IPS DF 6.9 (cell line): ENCODE results near the gene SDF2.
A peak's percentile ranks its signal among the peaks of the same experiment; 100 is the strongest.
"Not testable (repeated sequence)": the region's sequence is repeated elsewhere in the genome, so short reads cannot be mapped to it uniquely, and the experiment has no call there.

Experiments
- DNase-seq: peaks from one replicate; pipeline ENCODE4 v3.0.0-alpha.2; 2013; ENCODE audit warnings: low read depth, low spot score
- H3K27ac ChIP-seq: one replicate; pipeline ENCODE4 v1.5.1; 2013; ENCODE audit warnings: low read length, control low read depth
- H3K27me3 ChIP-seq: 2 replicates; pipeline ENCODE4 v1.6.1; 2013; ENCODE audit warnings: mild to moderate bottlenecking, low read length; ENCODE audit not compliant: control insufficient read depth, insufficient read depth
- H3K36me3 ChIP-seq: 2 replicates; pipeline ENCODE4 v1.6.1; 2013; ENCODE audit warnings: low read length; ENCODE audit not compliant: control insufficient read depth, insufficient read depth
- H3K4me1 ChIP-seq: 2 replicates; pipeline ENCODE4 v1.6.1; 2013; ENCODE audit warnings: low read length; ENCODE audit not compliant: control insufficient read depth, insufficient read depth
- H3K4me3 ChIP-seq: 2 replicates; pipeline ENCODE4 v1.5.1; 2013; ENCODE audit warnings: mild to moderate bottlenecking, low read length
- H3K9me3 ChIP-seq: 2 replicates; pipeline ENCODE4 v1.6.1; 2013; ENCODE audit warnings: low read length, inconsistent platforms; ENCODE audit not compliant: control insufficient read depth, insufficient read depth
- WGBS: extraction: QIAGEN DNeasy Blood & Tissue Kit; methylation state at CpG from one replicate; pipeline ENCODE4 v1.1.7; 2013; ENCODE audit warnings: mixed read lengths, missing lambda C conversion rate; ENCODE audit not compliant: insufficient read length, insufficient coverage; 5-methylcytosine and 5-hydroxymethylcytosine counted together

SDF2 gene

DNA sequence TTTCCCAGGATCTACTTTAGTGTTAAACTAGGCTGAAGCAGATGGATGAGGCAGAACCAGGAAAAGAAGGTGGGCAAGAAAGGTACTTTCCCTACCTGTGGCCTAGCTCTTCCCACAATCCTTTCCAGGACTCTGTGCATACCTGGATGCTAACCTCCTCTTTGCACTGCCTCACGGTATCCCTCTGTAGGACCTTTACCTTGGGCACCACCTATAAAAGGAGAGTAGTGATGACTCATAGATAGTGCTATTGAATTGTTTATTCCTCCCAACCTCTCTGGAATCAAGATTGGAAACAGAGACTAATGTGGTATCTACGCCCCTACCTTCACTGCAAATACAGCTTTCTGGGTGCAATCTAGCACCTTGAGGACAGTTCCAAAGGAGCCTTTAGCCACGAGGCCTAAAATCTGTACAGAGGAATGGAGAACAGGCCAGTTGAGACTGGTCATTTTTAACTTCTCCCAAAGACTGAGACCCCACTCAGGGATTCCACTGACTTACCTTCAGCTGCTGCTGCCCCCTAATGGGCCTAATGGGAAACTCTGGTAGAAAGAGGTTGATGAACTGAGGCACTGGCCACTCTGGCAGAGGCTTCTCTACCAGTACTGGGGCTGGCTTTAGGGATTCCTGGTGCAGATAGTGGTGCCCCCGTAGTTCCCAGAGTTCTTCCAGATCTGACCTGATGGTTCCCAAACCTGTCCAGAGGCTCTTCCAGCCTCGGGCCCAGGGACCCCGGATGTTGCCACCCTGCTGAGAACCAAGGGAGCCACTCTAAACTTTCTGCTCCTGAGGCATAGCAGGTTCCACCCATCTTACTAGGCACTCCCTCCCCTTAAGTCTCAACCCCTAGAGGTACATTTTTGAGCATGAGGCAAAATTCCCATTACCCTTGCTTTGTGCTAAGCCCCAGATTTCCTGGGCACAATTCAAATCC, 48.5 kb downstream of the SDF2 start:
- Histone ChIP-seq H3K36me3 (peaks cover 32% of the 10 kb centered on the region), H3K4me3 (no peak overlapping the region), H3K27me3 (no peaks in the 10 kb centered on the region), H3K4me1 (no peaks in the 10 kb centered on the region), H3K9me3 (no peaks in the 10 kb centered on the region), H3K27ac (no peak overlapping the region)
- no CpG with 5 or more reads among the region's 6 CpGs for WGBS
- no peak for DNase-seq

DNA sequence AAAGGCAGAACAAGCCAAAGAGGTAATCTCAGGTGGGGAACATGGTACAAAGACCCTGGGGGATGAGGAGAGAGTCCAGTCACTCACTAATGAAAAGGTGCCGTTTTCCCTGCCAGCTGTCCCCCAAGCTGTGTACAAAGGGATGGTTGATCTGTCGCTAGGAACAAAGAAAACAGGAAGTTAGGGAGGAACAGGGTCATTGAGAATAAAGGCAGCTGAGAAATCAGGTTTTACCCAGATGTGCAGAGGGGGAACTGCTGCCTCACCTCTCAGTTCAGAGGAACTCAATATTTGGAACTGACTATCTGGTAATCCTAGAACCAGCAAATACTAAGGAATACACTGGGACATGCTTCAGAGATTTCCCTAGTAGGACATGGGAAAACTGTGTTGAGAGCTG, 49.2 kb downstream of the SDF2 start:
- no peaks in the 10 kb centered on the region for H3K4me1 ChIP-seq
- no peak for DNase-seq
- no CpG with 5 or more reads among the region's 2 CpGs for WGBS

DNA sequence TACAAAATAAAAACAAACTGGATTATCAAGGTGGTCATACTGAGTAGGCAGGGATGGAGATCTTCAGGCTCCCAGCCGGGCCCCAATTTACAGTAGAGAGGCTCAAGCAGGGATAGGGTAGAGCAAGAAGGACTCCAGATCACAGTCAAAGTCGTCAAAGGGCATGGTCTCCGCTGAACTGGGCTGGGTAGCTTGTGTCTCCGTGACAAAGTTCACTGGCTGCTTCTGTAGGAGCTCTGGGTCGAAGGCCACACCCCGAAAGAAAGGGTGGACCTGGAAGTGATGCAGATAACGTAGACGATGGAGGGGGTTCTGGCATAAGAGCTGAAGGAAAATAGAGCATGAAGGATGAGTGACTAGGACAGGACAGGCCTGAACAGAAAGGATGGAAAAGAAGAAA, 51.3 kb downstream of the SDF2 start:
- Histone ChIP-seq H3K27ac (no peak overlapping the region), H3K4me3 (no peak overlapping the region), H3K27me3 (no peaks in the 10 kb centered on the region), H3K36me3 (peaks cover 20% of the 10 kb centered on the region), H3K9me3 (no peaks in the 10 kb centered on the region), H3K4me1 (no peaks in the 10 kb centered on the region)
- DNase-seq: no peak
- no CpG with 5 or more reads among the region's 8 CpGs for WGBS

More for the DNA sequence above, 49.2 kb downstream of the SDF2 start:
- H3K9me3 ChIP-seq: no peaks in the 10 kb centered on the region
- no peaks in the 10 kb centered on the region for H3K27me3 ChIP-seq
- H3K4me3 ChIP-seq: no peak overlapping the region
- H3K36me3 ChIP-seq: peaks cover 32% of the 10 kb centered on the region
- H3K27ac ChIP-seq: no peak overlapping the region

DNA sequence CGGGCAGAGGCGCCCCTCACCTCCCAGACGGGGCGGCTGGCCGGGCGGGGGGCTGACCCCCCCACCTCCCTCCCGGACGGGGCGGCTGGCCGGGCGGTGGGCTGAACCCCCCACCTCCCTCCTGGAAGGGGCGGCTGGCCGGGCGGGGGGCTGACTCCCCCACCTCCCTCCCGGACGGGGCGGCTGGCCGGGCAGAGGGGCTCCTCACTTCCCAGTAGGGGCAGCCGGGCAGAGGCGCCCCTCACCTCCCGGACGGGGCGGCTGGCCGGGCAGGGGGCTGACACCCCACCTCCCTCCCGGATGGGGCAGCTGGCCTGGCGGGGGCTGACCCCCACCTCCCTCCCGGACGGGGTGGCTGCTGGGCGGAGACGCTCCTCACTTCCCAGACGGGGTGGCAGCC, 57.7 kb downstream of the SDF2 start:
- no CpG with 5 or more reads among the region's 31 CpGs for WGBS
- not testable (repeated sequence) for H3K4me1 ChIP-seq, H3K9me3 ChIP-seq, DNase-seq, H3K27me3 ChIP-seq, H3K27ac ChIP-seq, H3K4me3 ChIP-seq, H3K36me3 ChIP-seq

DNA sequence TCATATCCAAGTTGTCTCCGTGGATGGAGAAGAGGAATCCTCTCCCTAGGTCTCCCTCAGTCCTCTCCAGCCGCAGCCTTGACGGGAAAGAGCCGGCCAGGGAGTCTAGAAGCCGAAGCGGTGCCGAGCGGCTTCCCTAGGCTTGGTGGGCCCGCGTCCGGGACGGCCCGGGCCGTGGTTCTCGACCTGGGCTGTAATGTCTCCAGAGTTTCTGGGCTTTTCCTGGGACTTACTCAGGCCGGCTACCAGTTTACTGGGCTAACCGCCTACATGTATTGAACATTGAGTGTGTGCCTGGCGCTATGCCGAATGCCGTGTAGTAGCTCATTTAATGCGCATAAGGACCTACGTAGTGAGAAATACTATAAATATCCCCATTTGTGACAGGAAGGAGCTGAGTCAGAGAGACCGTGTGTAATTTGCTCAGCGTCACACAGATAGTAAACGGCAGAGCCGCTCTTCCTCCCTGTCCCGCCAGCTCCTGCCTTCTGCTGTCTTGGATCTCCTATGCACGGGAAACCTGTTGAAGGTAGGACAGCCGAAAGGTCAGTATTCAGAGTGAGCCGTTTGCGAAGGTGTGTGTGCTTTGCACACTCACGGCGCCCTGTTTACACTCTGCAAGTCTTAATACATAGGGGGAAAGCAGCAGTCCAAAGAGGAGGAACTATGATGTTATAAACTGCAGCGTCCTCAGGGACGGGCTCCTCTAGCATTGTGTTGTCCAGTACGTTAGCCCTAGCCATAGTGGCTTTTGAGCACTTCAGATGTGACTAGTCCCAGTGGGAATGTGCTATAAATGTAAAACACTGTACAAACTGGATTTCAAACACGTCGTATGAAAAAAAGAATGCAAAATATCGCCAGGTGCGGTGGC, 62.2 kb downstream of the SDF2 start:
- peak overlapping the region; percentile 35; the same call in 1 of the 2 replicates for H3K4me3 ChIP-seq
- no peak for DNase-seq
- no peaks in the 10 kb centered on the region for H3K36me3 ChIP-seq
- no peaks in the 10 kb centered on the region for H3K9me3 ChIP-seq
- WGBS: no CpG with 5 or more reads among the region's 40 CpGs
- H3K4me1 ChIP-seq: peaks cover 2% of the 10 kb centered on the region; the same call in 1 of the 2 replicates
- H3K27ac ChIP-seq: no peak overlapping the region
- H3K27me3 ChIP-seq: no peaks in the 10 kb centered on the region

DNA sequence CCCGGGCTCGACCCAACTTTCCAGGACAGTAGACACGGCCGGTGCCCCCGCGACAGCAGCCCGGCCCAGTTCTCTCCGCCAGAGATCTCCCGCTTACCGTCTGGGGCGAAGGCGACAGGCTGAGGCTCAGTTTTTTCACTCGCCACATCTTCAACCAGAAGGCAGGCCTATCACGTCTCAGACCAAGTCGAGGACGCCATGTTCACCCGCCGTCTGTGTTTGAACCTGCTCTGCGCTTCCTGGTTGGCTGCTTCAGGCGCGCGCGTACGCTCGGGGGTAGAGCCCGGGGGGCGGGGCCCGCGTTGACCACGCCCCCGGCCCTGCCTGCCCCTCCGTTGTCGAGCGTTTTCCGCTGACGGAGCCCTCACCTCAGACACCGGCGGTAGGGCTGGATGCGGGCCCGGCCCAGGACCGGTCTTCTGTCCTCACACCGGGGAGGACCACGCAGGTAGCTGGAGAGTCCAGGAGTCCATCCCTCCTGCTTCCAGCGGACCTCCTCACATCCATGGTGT, 62.9 kb downstream of the SDF2 start, which contains the start of gene SPAG5:
Gene SPAG5 (minus strand): TSS at position 227 of the 512 bp plus-strand sequence. CDS start 79 bp downstream, at position 148.
- Histone ChIP-seq H3K27me3 (no peaks in the 10 kb centered on the region), H3K9me3 (no peaks in the 10 kb centered on the region), H3K27ac (no peak within 1 kb of the TSS), H3K4me3 (peak within 1 kb of the TSS; percentile 82), H3K4me1 (peaks cover 2% of the 10 kb centered on the region; the same call in 1 of the 2 replicates), H3K36me3 (no peaks in the 10 kb centered on the region)
- peak; percentile 85 for DNase-seq
- WGBS: no CpG with 5 or more reads among the region's 44 CpGs

DNA sequence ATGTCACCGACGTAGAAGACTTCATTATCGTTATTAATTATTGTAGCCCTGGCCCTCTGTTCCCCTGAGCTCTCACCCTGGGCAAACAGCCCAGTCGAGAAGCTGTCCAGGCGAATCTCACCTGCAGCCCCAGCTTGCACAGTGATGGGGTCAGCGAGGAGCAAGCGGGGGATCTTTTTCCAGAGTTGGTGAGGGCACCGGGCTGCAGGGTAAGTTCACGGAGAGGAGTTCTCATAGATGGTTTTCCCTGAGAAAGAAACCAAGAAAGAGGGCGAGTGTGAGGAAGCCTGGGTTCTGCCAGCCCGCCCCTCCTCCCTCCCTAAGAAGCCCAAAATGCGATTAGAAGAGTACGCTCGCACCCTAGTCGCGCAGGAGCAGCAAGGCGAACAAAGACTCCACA, 63.3 kb downstream of the SDF2 start:
- H3K4me3 ChIP-seq: peak overlapping the region; percentile 82
- DNase-seq: no peak

More for the DNA sequence above, 63.3 kb downstream of the SDF2 start:
- Histone ChIP-seq H3K36me3 (no peaks in the 10 kb centered on the region), H3K27ac (no peak overlapping the region), H3K27me3 (no peaks in the 10 kb centered on the region), H3K4me1 (peaks cover 2% of the 10 kb centered on the region; the same call in 1 of the 2 replicates), H3K9me3 (no peaks in the 10 kb centered on the region)
- WGBS: no CpG with 5 or more reads among the region's 17 CpGs
